ENCODE results near the gene ZNF804A.

ZNF804A gene

GRCh38 chr2:184611361-184612085 is 13.2 kb downstream of the ZNF804A start:
- DNase-seq (ENCODE audit: low read depth): no peak

GRCh38 chr2:184620367-184620766 is 22.0 kb downstream of the ZNF804A start:
- DNase-seq (ENCODE audit: low read depth): no peak

- DNase-seq (ENCODE audit: low read depth): no peak
Measured at GRCh38 chr2:184624311-184624710, 26.0 kb downstream of the ZNF804A start.

- DNase-seq (ENCODE audit: low read depth): no peak
Measured at GRCh38 chr2:184628051-184628450, 29.7 kb downstream of the ZNF804A start.

DNA sequence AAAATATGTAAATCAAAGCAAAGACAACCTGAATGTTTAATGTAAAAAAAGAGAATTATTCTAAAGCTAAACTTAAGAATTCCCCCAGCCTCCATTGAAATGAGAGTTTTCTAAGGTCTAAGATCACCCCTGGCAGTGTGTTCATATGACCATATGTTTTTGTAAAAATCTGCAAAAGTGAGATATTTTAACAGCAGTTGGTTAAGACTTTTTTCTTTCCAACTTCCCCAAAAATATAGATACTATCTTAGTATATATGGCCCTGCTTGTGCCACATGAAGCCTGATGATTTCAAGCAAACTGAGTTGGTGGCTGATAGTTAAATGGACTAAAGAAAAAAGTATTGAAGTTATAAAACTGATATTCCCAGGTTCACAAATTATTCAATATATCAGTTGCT is 35.4 kb downstream of the ZNF804A start:
- no peak for DNase-seq (ENCODE audit: low read depth)

- DNase-seq (ENCODE audit: low read depth): no peak
Measured at GRCh38 chr2:184637781-184638180, 39.5 kb downstream of the ZNF804A start.

- no peak for DNase-seq (ENCODE audit: low read depth)
Measured at GRCh38 chr2:184644685-184645084, 46.4 kb downstream of the ZNF804A start.

- DNase-seq (ENCODE audit: low read depth): no peak
Measured at GRCh38 chr2:184646177-184646576, 47.8 kb downstream of the ZNF804A start.

DNA sequence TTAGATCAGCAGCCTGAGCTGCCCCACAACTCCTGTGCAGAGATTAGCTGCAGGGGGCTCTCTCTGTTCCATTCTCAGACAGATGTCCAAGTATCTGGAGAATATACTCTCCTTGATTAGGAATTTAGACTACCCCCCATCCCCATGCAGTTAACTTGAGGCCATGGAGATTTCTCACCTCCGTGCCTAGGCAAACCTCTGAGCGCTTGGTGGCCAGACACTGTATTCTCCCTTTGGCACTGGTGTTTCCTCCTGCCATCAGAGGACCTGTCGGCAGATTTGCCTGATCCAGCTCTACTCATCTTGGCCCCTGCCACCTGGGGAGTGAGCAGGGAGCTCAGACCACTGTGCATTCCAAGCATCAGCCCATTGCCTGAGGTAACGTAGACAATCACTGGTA is 48.3 kb downstream of the ZNF804A start:
- no peak for DNase-seq (ENCODE audit: low read depth)

- no peak for DNase-seq (ENCODE audit: low read depth)
Measured at GRCh38 chr2:184654945-184655344, 56.6 kb downstream of the ZNF804A start.

- DNase-seq (ENCODE audit: low read depth): no peak
Measured at GRCh38 chr2:184677171-184677570, 78.8 kb downstream of the ZNF804A start.

- no peak for DNase-seq (ENCODE audit: low read depth)
Measured at GRCh38 chr2:184679219-184680018, 81.1 kb downstream of the ZNF804A start.

GRCh38 chr2:184680825-184681224 is 82.5 kb downstream of the ZNF804A start:
- DNase-seq (ENCODE audit: low read depth): no peak

DNA sequence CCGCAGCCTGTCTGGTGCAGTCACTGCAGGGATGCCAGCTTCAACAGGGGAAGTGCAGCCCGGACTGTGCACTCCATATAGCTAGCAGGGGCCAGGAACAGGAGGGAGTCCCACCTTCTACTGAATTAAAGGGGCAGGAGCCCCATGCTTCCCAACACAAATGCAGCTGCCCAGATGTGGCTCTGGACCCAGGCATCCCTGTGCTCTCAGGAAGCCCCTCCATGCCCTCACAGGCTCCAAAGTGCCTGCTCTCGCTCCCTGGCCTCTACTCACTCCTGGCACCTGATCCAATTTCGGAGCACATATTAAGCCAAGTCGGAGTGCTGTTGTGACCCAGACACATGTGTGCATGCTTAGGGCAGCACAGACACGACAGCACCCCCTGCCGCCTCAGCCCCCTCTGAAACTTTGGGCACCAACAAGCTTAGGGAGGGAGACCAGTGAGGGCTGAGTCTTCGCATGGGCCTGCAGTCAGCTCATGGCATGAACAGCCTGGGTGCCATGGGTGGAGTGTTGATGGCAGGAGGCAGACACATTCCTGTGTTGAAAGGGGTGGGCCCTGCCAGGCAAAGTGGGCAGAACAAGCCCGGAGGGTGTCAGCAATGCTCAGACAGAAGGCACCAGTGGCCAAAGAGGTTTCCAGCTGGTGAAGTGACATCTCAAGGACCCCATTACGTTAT is 83.5 kb downstream of the ZNF804A start:
- DNase-seq (ENCODE audit: low read depth): no peak

GRCh38 chr2:184683911-184684310 is 85.6 kb downstream of the ZNF804A start:
- DNase-seq (ENCODE audit: low read depth): no peak

DNA sequence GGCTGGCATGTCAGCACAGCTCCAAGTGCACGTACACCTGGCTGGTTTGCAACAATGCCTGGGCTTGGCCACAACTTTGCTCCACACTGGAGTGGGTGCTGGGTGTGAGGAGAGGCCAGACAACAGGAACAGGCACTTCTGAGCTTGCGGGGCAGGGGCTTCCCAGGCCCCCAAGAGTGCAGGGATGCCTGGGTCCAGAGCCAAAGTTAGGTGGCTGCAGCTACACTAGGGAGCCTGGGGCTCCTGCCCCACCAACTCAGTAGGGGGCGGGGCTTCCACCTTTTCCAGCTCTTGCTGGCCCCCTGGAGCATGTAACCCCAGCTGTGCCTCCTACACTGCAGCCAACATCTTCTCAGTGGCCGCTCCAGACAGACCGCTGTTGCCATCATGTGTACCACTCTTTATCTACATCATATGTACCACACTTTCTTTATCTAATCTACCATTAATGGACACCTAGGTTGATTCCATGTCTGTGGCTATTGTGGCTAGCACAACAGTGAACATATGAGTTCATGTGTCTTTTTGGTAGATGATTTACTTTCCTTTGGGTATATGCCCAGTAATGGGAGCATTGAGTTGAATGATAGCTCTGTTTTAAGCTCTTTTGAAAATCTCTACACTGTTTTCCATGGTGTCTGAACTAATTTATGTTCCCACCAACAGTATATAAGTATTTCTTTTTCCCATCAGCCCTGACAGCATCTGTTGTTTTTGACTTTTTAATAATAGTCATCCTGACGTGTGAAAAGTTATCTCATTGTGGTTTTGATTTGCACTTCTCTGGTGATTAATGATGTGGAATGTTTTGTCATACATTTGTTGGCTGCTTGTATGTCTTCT is 87.9 kb downstream of the ZNF804A start:
- DNase-seq (ENCODE audit: low read depth): no peak

DNA sequence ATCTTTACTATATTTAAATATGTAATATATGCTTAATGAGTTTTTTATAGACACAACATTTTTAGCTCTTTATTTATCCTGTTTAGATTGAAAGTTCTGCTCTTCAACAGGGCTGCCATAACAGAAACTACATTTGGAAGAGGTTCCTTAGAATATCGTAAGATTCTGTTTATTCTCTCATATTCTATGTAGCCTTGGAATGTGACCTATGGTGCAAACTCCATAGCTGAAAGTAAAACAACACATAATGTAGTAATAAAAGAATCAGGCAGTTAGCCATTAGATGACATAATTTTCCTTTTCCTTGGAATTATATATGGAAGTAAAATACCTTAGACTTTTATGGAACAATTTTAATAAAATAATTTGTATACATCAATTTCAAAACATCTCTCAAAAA is 91.3 kb downstream of the ZNF804A start:
- DNase-seq (ENCODE audit: low read depth): no peak

DNA sequence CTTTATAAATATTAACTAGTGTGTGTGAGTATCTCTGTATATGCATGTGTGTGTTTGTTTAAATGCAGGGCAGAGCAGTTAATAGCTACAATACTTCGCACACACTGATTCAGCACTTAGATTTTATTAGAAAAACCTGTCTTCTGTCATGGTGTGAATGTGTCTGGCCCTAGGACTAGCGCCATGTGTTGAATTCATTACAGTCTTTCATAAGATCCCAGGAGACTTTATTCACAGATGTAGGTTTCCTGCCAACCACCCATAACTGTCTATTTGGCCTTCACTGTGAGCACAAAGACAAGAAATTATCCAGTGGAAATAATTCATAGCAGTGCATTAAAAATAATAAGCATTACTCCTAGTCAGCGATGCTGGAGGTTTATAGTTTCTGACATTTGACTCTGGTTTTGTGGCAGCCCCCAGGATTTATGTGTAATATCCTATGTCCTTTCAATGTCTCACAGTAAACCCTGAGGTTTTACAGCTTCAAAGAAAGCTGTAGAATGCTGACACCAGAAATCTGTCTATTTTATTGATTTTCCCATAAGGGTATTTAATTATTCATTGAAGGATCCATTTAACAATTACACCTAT is 93.9 kb downstream of the ZNF804A start:
- DNase-seq (ENCODE audit: low read depth): no peak

GRCh38 chr2:184696644-184697043 is 98.3 kb downstream of the ZNF804A start:
- no peak for DNase-seq (ENCODE audit: low read depth)

GRCh38 chr2:184698476-184698875 is 100.1 kb downstream of the ZNF804A start:
- no peak for DNase-seq (ENCODE audit: low read depth)

GRCh38 chr2:184721881-184722280 is 123.6 kb downstream of the ZNF804A start:
- DNase-seq (ENCODE audit: low read depth): no peak

DNA sequence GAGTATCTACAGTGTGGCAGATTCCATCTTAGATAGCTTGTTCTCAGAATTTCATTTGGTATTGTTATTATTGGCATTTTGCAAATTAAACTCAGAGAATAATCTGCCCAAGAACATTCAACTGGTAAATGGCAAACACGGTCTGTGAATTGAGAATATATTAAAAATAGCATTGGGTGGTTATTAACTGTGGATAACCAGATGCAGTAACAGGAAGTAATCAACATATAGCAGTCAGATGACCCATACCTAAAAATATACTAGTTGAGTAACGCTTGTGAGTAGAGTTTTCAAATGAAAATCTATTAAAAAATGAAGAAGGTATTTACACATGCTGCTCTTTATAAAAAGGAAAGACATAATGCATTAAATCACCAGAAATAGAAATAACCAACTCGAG is 129.5 kb downstream of the ZNF804A start:
- no peak for DNase-seq (ENCODE audit: low read depth)

Data from stimulated activated CD8-positive, alpha-beta memory T cell treated with anti-CD3 and anti-CD28 coated beads, Interleukin-12 subunit alpha, Interleukin-12 subunit beta, amount 100 ng/mL, for 4 hours (primary cell).